ENCODE measurements around the gene ACBD4.

GRCh38 chr17:45127207-45127547 lies 8.3 kb upstream of the ACBD4 start:
- no peak for TF ChIP-seq CTCF (IDR thresholded peaks at IDR 0.05)
- no peak for TF ChIP-seq EP300 (IDR thresholded peaks at IDR 0.05)
- TF ChIP-seq POLR2A (IDR thresholded peaks at IDR 0.05): no peak
- TF ChIP-seq POLR2AphosphoS5 (IDR thresholded peaks at IDR 0.05): no peak
